Measurements from ENCODE around the gene RCN2. TPM values are rescaled to one million over a fixed set of nuclear protein-coding genes. Genes with fewer than 3 reads are reported as not detected.

The RCN2 gene
- total RNA-seq, 1 experiment from 2014 or later, result 46.1 TPM

DNA sequence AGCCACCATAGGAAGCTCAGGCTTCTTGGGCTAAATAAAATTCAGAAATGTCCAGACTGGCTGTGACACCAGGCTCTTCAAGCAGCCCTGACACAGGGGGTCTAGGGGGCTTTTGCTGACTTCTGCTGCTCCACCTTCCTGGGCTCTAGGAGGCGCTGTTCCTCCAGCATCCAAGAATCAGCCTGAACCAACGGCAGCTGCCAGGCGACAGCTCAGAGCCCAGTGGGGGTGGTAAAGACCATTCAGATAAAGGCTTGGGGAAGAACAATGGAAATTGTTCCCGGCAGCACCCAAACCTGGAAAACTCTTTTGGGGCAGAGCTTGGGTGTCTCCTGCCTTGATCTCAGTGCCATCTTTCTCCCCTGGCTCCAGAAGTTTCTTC is 41.8 kb downstream of the RCN2 start:
- DNase-seq, result no peak
- Histone ChIP-seq H3K9me3 (ENCODE audit: insufficient read depth, low read depth) (no peaks in the 10 kb centered on the region), H3K4me3 (no peak overlapping the region), H3K36me3 (ENCODE audit: low read depth) (no peaks in the 10 kb centered on the region), H3K27me3 (ENCODE audit: insufficient read depth, low read depth) (no peaks in the 10 kb centered on the region; the same call in 1 of the 2 replicates), H3K4me1 (replicated peaks; ENCODE audit: insufficient read depth) (no peaks in the 10 kb centered on the region), H3K4me2 (no peak overlapping the region), H2AFZ (no peak overlapping the region), H3K27ac (no peak overlapping the region), H3K9me2 (ENCODE audit: insufficient read depth) (no peaks in the 10 kb centered on the region), H3K79me2 (ENCODE audit: low read depth) (no peaks in the 10 kb centered on the region), H4K20me1 (ENCODE audit: insufficient read depth) (no peaks in the 10 kb centered on the region), H3F3A (ENCODE audit: insufficient read depth, low read depth) (no peaks in the 10 kb centered on the region)
- no peak; the same call in 1 of the 2 replicates for TF ChIP-seq CTCF (conservative IDR thresholded peaks at IDR 0.05)
- no peak for TF ChIP-seq EZH2 (IDR thresholded peaks at IDR 0.05; ENCODE audit: low read depth)
- CTCF ChIA-PET, result interaction anchor here (0.6 kb wide), 1 partner anchor 877 kb away, joined by 4 read pairs; no protein-coding TSS in a partner anchor
- intact Hi-C loops (cut with micrococcal nuclease; ENCODE audit: unreplicated experiment), result no loop called here
- BruUV-seq (replicated peaks), result no TSS peak
- POLR2A ChIA-PET (ENCODE audit: unreplicated experiment), result no interaction called here

DNA sequence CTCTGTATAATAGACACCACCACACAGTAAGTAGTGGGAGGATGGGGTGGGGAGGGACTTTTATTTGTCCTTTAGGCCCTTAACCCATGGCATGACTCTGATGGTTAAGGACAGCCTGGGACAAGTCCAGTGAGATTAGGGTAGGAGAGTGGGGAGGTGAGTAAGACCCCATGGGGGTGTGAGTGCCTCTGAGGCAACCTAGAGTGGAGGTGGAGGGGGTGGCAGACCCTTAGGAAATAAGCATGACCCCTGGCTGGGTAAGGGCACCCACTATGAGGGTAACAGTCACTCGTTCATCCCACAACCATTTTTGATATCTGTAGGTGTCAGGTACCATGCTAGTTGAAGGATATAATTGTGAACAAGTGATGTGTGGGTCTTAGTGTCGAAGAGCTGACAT is 42.4 kb downstream of the RCN2 start:
- Histone ChIP-seq H3K9me3 (ENCODE audit: insufficient read depth, low read depth) (no peaks in the 10 kb centered on the region), H3K36me3 (ENCODE audit: low read depth) (no peaks in the 10 kb centered on the region), H3K27me3 (ENCODE audit: insufficient read depth, low read depth) (no peaks in the 10 kb centered on the region; the same call in 1 of the 2 replicates), H3K27ac (no peak overlapping the region), H3K9me2 (ENCODE audit: insufficient read depth) (no peaks in the 10 kb centered on the region), H3F3A (ENCODE audit: insufficient read depth, low read depth) (no peaks in the 10 kb centered on the region), H2AFZ (no peak overlapping the region), H3K4me2 (no peak overlapping the region), H3K4me3 (no peak overlapping the region), H3K4me1 (replicated peaks; ENCODE audit: insufficient read depth) (no peaks in the 10 kb centered on the region), H4K20me1 (ENCODE audit: insufficient read depth) (no peaks in the 10 kb centered on the region), H3K79me2 (ENCODE audit: low read depth) (no peaks in the 10 kb centered on the region)
- no peak for DNase-seq
- POLR2A ChIA-PET (ENCODE audit: unreplicated experiment), result interaction anchor here (0.5 kb wide), 1 partner anchor 304 kb away, joined by 4 read pairs; no protein-coding TSS in a partner anchor
- CTCF ChIA-PET, result interaction anchor here (0.6 kb wide), 1 partner anchor 877 kb away, joined by 4 read pairs; no protein-coding TSS in a partner anchor
- intact Hi-C loops (cut with micrococcal nuclease; ENCODE audit: unreplicated experiment), result no loop called here
- no TSS peak for BruUV-seq (replicated peaks)
- TF ChIP-seq EZH2 (IDR thresholded peaks at IDR 0.05; ENCODE audit: low read depth), result no peak
- no peak for TF ChIP-seq CTCF (conservative IDR thresholded peaks at IDR 0.05)

DNA sequence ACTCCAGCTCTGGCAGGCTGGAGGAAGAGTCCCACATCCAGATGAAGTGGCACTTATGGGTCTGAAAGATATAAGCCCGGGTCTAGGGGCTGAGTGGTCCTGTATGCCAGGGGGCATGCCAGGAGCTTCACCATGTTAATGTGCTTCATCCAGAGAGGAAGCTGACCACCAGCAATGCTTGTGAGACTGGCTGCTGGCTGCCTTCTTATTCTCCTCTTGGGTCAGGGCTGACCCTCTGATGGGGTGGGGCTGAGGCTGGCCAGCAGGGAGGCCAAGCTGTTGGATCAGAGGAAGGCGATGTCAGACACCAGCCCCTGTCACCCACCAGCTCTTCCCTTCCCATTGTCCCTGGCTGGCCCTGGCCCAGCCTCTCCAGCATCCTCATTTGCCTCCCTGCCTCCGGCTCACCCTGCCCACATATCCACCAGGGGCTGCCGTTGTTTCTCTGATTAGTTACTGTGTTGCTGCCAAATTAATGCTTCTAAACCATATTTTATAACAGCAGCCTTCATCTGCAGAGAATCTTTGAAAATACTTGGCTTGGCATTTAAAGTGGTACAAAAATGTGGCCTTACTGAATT is 43.0 kb downstream of the RCN2 start:
- ChIA-PET POLR2A (ENCODE audit: unreplicated experiment) (interaction anchor here (0.5 kb wide), 1 partner anchor 303 kb away, joined by 4 read pairs; no protein-coding TSS in a partner anchor), CTCF (no interaction called here)
- Histone ChIP-seq H4K20me1 (ENCODE audit: insufficient read depth) (no peaks in the 10 kb centered on the region), H3K27ac (no peak overlapping the region), H3K36me3 (ENCODE audit: low read depth) (no peaks in the 10 kb centered on the region), H2AFZ (no peak overlapping the region), H3K9me2 (ENCODE audit: insufficient read depth) (no peaks in the 10 kb centered on the region), H3K4me3 (no peak overlapping the region), H3K79me2 (ENCODE audit: low read depth) (no peaks in the 10 kb centered on the region), H3K4me2 (no peak overlapping the region), H3K27me3 (ENCODE audit: insufficient read depth, low read depth) (no peaks in the 10 kb centered on the region; the same call in 1 of the 2 replicates), H3K4me1 (replicated peaks; ENCODE audit: insufficient read depth) (no peaks in the 10 kb centered on the region), H3F3A (ENCODE audit: insufficient read depth, low read depth) (no peaks in the 10 kb centered on the region), H3K9me3 (ENCODE audit: insufficient read depth, low read depth) (no peaks in the 10 kb centered on the region)
- BruUV-seq (replicated peaks), result no TSS peak
- DNase-seq, result no peak
- intact Hi-C loops (cut with micrococcal nuclease; ENCODE audit: unreplicated experiment), result no loop called here
- no peak for TF ChIP-seq EZH2 (IDR thresholded peaks at IDR 0.05; ENCODE audit: low read depth)
- TF ChIP-seq CTCF (conservative IDR thresholded peaks at IDR 0.05), result no peak
